MG63 (cell line): ENCODE data around the gene PLD1. TPM values are rescaled to one million over a fixed set of nuclear protein-coding genes. Genes with fewer than 3 reads are reported as not detected.

Experiments
- DNase-seq: peaks from one replicate; pipeline ENCODE4 v3.0.0-alpha.2; 2020
- H3K27me3 ChIP-seq: fragments of 250-450 bp; sonication (Bioruptor Pico); 2 replicates; pipeline ENCODE4 v1.5.1; 2020; ENCODE audit warnings: mild to moderate bottlenecking, moderate library complexity
- H3K36me3 ChIP-seq: fragments of 250-450 bp; sonication (Bioruptor Pico); 2 replicates; pipeline ENCODE4 v1.5.1; 2020; ENCODE audit warnings: mild to moderate bottlenecking, moderate library complexity
- H3K4me3 ChIP-seq: fragments of 250-450 bp; sonication (Bioruptor Pico); 2 replicates; pipeline ENCODE4 v1.5.1; 2020; ENCODE audit warnings: mild to moderate bottlenecking, moderate library complexity
- H3K9me3 ChIP-seq: fragments of 250-450 bp; sonication (Bioruptor Pico); 2 replicates; pipeline ENCODE4 v1.5.1; 2020; ENCODE audit warnings: mild to moderate bottlenecking, moderate library complexity
- total RNA-seq: library from RNA; depleted of rRNA; stranded (reverse); fragments of >200 nt; shearing (Covaris generic); gene quantifications from 2 replicates; pipeline ENCODE4 v1.2.3, GENCODE V29; 2014; ENCODE audit warnings: low replicate concordance

Gene PLD1
- total RNA-seq, 1 experiment from 2014 or later, result 3.2 TPM

GRCh38 chr3:171772427-171773056 lies 37.7 kb downstream of the PLD1 start:
- H3K27me3 ChIP-seq, result no peaks in the 10 kb centered on the region; the same call in 1 of the 2 replicates
- H3K9me3 ChIP-seq, result no peaks in the 10 kb centered on the region

GRCh38 chr3:171770689-171771620 lies 39.3 kb downstream of the PLD1 start:
- Histone ChIP-seq H3K27me3 (no peaks in the 10 kb centered on the region; the same call in 1 of the 2 replicates), H3K4me3 (peak overlapping the region; percentile 4), H3K36me3 (no peaks in the 10 kb centered on the region), H3K9me3 (no peaks in the 10 kb centered on the region)
- peak; percentile 67 for DNase-seq

More at GRCh38 chr3:171772427-171773056, 37.7 kb downstream of the PLD1 start:
- Histone ChIP-seq H3K36me3 (no peaks in the 10 kb centered on the region), H3K4me3 (no peak overlapping the region)
- peak; percentile 43 for DNase-seq

- no peaks in the 10 kb centered on the region; the same call in 1 of the 2 replicates for H3K27me3 ChIP-seq
- H3K9me3 ChIP-seq, result no peaks in the 10 kb centered on the region
- no peak for DNase-seq
- H3K4me3 ChIP-seq, result no peak overlapping the region
- H3K36me3 ChIP-seq, result no peaks in the 10 kb centered on the region
Measured at GRCh38 chr3:171769461-171769860, 40.8 kb downstream of the PLD1 start.

- H3K27me3 ChIP-seq, result no peaks in the 10 kb centered on the region; the same call in 1 of the 2 replicates
- no peak overlapping the region for H3K4me3 ChIP-seq
- no peak for DNase-seq
- H3K36me3 ChIP-seq, result no peaks in the 10 kb centered on the region
- no peaks in the 10 kb centered on the region for H3K9me3 ChIP-seq
Measured at GRCh38 chr3:171768986-171769385, 41.3 kb downstream of the PLD1 start.

- H3K4me3 ChIP-seq, result no peak overlapping the region
- H3K9me3 ChIP-seq, result no peaks in the 10 kb centered on the region
- DNase-seq, result no peak
- no peaks in the 10 kb centered on the region for H3K36me3 ChIP-seq
- H3K27me3 ChIP-seq, result no peaks in the 10 kb centered on the region; the same call in 1 of the 2 replicates
Measured at GRCh38 chr3:171768281-171768900, 41.9 kb downstream of the PLD1 start.

- Histone ChIP-seq H3K9me3 (no peaks in the 10 kb centered on the region), H3K27me3 (peaks cover under 1% of the 10 kb centered on the region; the same call in 1 of the 2 replicates), H3K4me3 (no peak overlapping the region), H3K36me3 (no peaks in the 10 kb centered on the region)
- no peak for DNase-seq
Measured at GRCh38 chr3:171765511-171765887, 44.8 kb downstream of the PLD1 start.

- Histone ChIP-seq H3K4me3 (no peak overlapping the region), H3K27me3 (peaks cover 11% of the 10 kb centered on the region), H3K36me3 (no peaks in the 10 kb centered on the region), H3K9me3 (no peaks in the 10 kb centered on the region)
- DNase-seq, result no peak
Measured at GRCh38 chr3:171763392-171763791, 46.9 kb downstream of the PLD1 start.

GRCh38 chr3:171760477-171760876 lies 49.8 kb downstream of the PLD1 start:
- no peaks in the 10 kb centered on the region for H3K36me3 ChIP-seq
- DNase-seq, result no peak
- H3K27me3 ChIP-seq, result peaks cover 26% of the 10 kb centered on the region
- H3K4me3 ChIP-seq, result no peak overlapping the region
- no peaks in the 10 kb centered on the region for H3K9me3 ChIP-seq

GRCh38 chr3:171758109-171758508 lies 52.2 kb downstream of the PLD1 start:
- H3K4me3 ChIP-seq, result no peak overlapping the region
- H3K27me3 ChIP-seq, result peaks cover 43% of the 10 kb centered on the region
- H3K36me3 ChIP-seq, result no peaks in the 10 kb centered on the region
- no peaks in the 10 kb centered on the region for H3K9me3 ChIP-seq
- DNase-seq, result no peak

GRCh38 chr3:171757361-171758034 lies 52.8 kb downstream of the PLD1 start:
- H3K27me3 ChIP-seq, result peaks cover 49% of the 10 kb centered on the region
- H3K9me3 ChIP-seq, result no peaks in the 10 kb centered on the region
- no peak overlapping the region for H3K4me3 ChIP-seq
- H3K36me3 ChIP-seq, result no peaks in the 10 kb centered on the region
- DNase-seq, result no peak

- peaks cover 56% of the 10 kb centered on the region for H3K27me3 ChIP-seq
- no peak overlapping the region for H3K4me3 ChIP-seq
- no peaks in the 10 kb centered on the region for H3K36me3 ChIP-seq
- no peaks in the 10 kb centered on the region for H3K9me3 ChIP-seq
- no peak for DNase-seq
Measured at GRCh38 chr3:171755656-171756055, 54.6 kb downstream of the PLD1 start.

GRCh38 chr3:171755015-171755589 lies 55.2 kb downstream of the PLD1 start:
- H3K9me3 ChIP-seq, result no peaks in the 10 kb centered on the region
- no peak overlapping the region for H3K4me3 ChIP-seq
- no peaks in the 10 kb centered on the region for H3K36me3 ChIP-seq
- DNase-seq, result no peak
- H3K27me3 ChIP-seq, result peaks cover 52% of the 10 kb centered on the region

- Histone ChIP-seq H3K4me3 (no peak overlapping the region), H3K9me3 (no peaks in the 10 kb centered on the region), H3K36me3 (no peaks in the 10 kb centered on the region), H3K27me3 (peaks cover 51% of the 10 kb centered on the region)
- no peak for DNase-seq
Measured at GRCh38 chr3:171753665-171754408, 56.4 kb downstream of the PLD1 start.

- Histone ChIP-seq H3K36me3 (no peaks in the 10 kb centered on the region), H3K27me3 (peaks cover 56% of the 10 kb centered on the region), H3K9me3 (no peaks in the 10 kb centered on the region), H3K4me3 (no peak overlapping the region)
- DNase-seq, result no peak
Measured at GRCh38 chr3:171753025-171753472, 57.2 kb downstream of the PLD1 start.

- H3K27me3 ChIP-seq, result peaks cover 56% of the 10 kb centered on the region
Measured at GRCh38 chr3:171752329-171752728, 58.0 kb downstream of the PLD1 start.

GRCh38 chr3:171749124-171749523 lies 61.2 kb downstream of the PLD1 start:
- no peak overlapping the region for H3K4me3 ChIP-seq
- H3K36me3 ChIP-seq, result no peaks in the 10 kb centered on the region
- peaks cover 1% of the 10 kb centered on the region; the same call in 1 of the 2 replicates for H3K9me3 ChIP-seq
- peaks cover 35% of the 10 kb centered on the region for H3K27me3 ChIP-seq
- DNase-seq, result no peak

More at GRCh38 chr3:171752329-171752728, 58.0 kb downstream of the PLD1 start:
- no peaks in the 10 kb centered on the region for H3K9me3 ChIP-seq
- H3K4me3 ChIP-seq, result no peak overlapping the region
- no peak for DNase-seq
- H3K36me3 ChIP-seq, result no peaks in the 10 kb centered on the region
